NCI-H146 treated with DMSO at 0.1 percent for 48 hours (cell line): Measurements from ENCODE around the gene JPH3.

Experiments
- DNase-seq: peaks from one replicate; lab custom pipeline; 2025; ENCODE audit not compliant: unreplicated experiment; lab: John Stamatoyannopoulos, UW

JPH3 gene

GRCh38 chr16:87692176-87692575, 89.9 kb downstream of the JPH3 start:
- DNase-seq: no peak

- no peak for DNase-seq
These were observed 90.4 kb downstream of the JPH3 start for GRCh38 chr16:87692756-87693155.

- DNase-seq: no peak
These were observed 91.5 kb downstream of the JPH3 start for GRCh38 chr16:87693827-87694226.

DNA sequence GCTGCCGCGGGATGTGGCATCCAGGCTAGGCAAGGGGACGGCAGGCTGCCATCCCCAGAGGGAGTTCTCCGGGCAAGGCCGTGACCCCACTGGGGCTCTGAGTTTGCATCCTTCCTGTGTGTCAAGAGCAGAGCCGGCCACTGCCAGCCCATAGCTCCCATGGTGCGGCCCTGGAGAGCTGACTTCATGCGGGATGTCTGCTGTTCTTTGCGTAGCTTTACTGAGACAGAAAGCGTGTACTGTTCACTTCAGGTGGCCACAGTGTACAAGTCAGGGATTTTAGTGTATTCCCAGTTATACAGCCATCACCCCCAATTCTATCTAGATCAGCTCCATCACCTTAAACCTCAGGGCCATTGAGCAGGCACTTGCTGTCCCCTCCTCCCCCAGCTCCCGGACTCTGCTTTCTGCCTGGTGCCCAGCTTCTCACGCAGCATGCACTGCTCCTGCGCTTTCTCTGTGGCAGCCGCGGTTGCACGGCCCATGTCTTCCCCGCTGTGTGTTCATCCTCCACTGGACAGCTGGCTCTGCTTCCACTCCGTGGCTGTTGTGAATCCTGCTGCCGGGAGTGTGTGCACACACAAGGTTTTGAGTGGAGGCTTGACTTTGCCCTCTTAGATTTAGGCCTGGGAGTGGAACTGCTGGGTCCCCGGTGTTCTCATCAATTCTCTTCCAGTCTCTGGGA, 92.3 kb downstream of the JPH3 start:
- no peak for DNase-seq

DNA sequence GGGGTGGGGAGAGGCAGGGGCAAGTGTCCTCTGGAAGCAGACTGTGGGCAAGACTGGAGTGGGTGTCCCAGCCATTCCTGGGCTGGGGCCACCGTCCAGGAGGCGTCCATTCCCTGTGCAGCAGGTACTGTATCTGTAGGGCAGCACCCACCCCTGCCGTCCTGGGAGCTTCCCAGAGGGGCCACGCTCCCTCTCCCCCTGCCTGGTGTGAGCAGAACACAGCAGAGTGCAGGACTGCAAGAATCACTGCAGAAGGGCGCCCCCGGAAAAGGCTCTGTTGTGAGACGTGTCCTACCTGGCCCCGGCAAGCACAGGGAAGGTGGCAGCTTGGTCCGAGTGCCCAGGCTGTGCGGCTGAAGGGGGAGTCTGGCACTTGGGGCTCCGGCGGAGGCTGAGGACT, 93.2 kb downstream of the JPH3 start:
- no peak for DNase-seq

GRCh38 chr16:87696726-87697125, 94.4 kb downstream of the JPH3 start:
- DNase-seq: no peak

GRCh38 chr16:87697256-87697655, 94.9 kb downstream of the JPH3 start:
- DNase-seq: no peak

DNA sequence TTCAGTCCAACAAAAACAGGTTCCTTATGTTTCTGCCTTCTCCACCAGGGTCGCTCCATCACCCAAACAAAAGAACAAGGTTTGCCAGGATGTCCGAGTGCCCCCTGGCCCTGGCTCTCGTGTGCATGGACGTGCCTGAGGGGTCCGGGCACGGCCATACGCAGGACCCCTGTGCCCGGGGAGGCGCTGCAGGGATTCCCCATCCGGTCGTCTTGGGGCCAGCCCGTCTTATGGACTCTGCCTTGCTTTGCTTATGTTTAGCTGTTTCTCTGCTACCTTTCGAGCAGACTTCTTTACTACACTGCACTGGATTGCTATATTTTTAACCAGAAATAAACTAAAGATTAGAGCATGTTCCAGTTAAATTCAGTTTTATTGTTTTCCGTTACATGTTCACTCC, 95.5 kb downstream of the JPH3 start:
- no peak for DNase-seq

DNA sequence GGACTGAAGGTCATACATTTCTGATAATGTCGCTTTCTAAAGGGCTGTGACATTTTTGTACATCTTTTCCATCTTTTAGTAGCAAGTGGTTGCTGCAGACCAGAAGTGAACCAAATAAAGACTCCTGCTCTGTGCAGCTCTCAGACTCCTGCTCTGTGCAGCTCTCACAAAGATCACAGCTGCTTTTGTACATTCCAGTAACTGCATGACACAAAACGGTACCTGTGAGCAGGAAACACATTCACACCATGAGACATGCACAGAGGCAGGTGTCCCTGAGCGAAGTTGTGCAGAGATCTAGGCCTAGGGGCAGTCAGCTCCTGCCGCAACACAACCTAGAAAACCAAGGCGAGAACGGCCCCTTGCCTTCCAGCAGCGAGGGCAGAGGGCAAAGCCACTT, 95.9 kb downstream of the JPH3 start:
- no peak for DNase-seq

DNA sequence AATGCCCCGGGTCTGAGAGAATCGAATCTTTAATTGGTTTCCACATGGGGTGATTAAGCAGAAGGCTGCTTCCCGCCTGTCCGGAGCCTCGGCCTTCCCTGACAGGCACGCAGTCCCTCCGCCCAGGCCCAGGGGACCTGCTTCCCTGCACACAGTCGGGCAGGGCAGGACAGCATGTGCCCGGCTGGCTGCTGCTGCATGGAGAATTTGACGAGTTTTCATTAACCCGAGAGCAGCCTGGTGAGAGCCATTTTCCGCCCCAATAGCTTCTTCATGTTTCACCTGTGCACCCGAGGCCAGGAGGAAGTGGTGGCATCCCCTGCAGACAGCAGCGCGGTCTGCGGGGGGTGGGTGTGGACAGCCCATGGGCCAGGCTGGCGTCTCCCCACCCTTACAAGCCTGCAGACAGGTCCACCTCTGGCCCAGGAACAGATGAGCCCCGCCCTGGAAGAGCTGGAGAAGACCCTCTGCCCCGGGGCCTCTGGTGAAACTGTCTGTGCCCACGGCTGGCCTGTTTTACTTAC, 96.4 kb downstream of the JPH3 start:
- no peak for DNase-seq

- DNase-seq: no peak
These were observed 98.2 kb downstream of the JPH3 start for GRCh38 chr16:87700406-87701077.

DNA sequence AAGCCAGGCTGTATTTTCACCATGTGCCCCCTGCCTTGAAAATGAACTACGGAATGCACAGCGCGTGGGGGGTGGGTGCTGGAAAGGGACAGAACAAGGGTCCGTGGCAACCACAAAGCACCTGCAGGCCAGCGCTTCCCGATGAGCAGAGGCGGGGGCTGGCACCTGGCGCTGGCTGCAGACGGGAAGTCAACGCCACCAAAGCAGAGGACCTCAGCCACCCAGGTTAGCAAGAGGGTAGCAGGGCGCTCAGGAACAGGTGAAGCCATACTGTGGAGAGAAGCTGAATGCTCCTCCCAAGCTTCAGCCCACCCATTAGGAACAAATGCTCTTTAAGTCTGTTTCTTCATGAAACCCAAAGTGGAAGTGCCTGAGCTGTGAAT, 98.8 kb downstream of the JPH3 start:
- no peak for DNase-seq

DNA sequence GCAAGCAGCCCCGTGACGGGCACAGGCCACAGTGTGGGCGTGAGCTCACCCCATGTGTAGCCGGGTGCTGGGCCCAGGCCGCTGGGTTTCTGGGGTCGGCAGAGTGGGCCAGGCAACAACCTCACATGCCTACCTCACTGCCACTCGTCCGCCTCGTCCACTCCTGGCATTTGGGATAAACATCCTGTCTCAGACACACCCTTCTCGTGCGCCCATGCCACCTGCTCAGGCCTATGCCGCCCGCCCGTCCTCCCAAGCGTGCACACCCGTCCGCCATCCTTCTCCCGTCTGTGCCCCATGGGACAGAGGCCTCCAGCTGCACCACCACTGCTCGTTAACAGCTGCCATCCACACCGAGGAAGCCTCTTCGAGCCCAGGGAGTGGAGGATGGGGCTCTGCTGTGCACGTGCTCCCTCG, 99.2 kb downstream of the JPH3 start:
- no peak for DNase-seq

GRCh38 chr16:87702325-87702811, 100.1 kb downstream of the JPH3 start:
- DNase-seq: no peak

- no peak for DNase-seq
These were observed 100.8 kb downstream of the JPH3 start for GRCh38 chr16:87703071-87703470.

GRCh38 chr16:87703835-87704375, 101.6 kb downstream of the JPH3 start:
- DNase-seq: no peak

DNA sequence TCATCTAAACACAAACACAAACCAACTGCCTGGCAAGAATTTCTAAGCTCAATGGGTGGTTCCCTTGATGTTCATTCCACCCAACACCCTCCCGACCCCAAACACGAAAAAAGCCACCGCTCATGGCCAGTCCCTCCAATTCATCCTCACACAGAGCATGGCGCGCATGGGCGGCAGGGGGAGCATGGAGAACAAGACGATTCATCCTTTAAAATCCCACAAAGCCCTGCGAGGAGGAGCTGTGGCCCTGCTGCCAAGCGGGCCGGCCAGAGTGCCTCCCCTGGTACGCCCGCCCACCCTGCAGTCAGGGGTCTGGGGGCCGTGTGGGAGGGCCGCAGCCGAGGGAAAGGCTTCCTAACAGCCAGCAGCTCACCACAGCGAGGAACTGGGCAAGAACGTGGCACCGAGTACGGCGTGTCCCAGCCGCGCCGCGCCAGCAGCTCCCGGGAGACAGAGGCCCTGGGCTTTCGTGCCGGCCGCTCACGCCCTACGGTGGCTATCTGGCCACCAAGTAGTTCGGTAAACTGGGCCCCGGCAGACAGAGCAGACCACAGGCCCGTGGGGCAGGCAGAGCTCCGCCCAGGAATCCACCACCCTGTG, 102.5 kb downstream of the JPH3 start:
- no peak for DNase-seq

DNA sequence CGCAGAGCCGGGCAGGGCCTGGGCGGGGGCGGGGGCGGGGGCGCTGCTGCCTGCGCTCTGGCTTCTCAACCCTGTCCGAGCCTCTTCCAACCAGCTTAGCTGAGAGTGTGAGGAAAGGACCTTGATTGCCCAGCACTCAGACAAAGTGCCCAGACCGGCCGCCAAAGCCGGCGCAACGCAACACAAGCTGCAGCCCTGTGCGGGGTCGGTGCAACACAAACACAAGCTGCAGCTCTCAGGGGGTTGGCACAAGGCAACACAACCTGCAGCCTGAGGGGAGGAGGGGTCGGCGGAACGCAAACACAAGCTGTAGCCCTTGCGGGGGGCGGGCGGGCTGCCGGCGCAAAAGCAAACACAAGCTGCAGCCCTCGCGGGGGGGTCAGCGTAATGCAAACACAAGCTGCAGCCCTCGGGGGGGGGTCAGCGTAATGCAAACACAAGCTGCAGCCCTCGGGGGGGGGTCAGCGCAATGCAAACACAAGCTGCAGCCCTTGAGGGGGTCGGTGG, 103.5 kb downstream of the JPH3 start:
- DNase-seq: peak; percentile 51

DNA sequence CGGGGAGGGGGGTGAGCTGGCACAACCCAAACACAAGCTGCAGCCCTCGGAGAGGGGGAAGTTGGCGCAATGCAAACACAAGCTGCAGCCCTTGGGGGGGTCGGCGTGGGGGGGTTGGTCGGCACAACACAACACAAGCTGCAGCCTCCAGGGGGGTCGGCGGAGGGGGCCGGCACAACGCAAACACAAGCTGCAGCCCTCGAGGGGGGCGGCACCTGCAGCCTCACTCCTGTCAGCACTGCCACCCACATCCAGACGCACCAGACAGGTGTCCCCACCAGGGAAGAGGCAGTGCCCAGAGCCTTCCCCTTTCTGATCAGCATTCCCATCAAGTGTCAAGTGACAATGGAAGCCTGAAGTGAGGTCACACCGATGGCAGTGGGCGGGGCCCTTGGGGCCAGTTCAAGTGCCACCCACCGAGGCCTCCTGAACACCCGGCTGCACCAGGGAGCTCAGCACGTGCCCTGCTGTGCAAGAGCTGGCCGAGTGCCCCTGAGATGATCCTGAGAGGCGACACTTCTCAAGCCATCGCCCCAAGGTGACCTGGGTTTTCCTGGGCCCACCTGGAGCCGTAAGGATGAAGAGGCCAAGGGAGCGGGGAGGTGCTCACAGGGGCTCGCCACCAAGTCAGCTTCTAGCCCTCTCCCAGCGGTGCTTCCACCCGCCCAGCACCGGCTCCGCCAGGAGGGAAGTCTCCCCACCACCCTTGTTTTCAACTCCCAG, 104.1 kb downstream of the JPH3 start:
- DNase-seq: peak; percentile 79

DNA sequence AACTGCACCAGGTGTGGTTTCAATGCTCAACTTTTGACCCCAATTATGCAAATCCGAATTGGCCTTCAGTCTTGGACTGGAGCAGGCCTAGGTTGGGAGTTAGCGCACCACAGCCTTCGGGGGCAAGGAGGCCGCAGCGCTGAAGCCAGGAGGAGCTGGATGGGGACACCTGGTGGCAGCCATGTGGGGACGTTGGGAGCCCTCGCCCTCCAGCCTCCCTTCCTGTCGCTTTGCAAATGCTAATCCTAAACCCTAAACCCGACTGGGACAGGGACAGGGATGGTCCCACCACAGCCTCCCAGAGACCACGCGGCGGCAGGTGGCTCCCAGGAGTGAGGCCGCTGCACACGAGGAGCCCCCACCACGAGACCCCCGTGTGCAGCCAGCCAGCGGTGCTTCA, 104.8 kb downstream of the JPH3 start:
- no peak for DNase-seq
